ENCODE data around the gene TGFA.

DNA sequence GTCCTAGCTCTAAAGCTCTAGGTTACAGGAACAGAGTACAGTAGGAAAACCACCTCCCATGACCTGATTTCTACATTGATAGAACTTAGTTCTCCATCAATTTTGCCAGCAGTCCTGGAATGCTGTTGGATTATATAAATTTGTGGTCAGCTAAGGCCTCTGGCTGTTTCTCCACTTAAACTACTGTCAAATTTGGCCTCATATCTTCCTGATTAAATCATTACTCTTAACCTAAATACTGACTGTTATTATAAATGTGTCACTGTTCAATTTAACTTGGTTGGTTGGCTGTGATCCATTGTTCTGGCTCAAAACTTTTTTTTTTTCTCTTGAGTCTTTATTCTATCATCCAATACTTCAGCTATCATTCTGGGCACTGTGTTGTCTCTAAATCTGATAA is 71.2 kb downstream of the TGFA start:
- TF ChIP-seq POLR2A (IDR thresholded peaks at IDR 0.05): no peak
- TF ChIP-seq, protein P1, sequence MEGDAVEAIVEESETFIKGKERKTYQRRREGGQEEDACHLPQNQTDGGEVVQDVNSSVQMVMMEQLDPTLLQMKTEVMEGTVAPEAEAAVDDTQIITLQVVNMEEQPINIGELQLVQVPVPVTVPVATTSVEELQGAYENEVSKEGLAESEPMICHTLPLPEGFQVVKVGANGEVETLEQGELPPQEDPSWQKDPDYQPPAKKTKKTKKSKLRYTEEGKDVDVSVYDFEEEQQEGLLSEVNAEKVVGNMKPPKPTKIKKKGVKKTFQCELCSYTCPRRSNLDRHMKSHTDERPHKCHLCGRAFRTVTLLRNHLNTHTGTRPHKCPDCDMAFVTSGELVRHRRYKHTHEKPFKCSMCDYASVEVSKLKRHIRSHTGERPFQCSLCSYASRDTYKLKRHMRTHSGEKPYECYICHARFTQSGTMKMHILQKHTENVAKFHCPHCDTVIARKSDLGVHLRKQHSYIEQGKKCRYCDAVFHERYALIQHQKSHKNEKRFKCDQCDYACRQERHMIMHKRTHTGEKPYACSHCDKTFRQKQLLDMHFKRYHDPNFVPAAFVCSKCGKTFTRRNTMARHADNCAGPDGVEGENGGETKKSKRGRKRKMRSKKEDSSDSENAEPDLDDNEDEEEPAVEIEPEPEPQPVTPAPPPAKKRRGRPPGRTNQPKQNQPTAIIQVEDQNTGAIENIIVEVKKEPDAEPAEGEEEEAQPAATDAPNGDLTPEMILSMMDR (IDR thresholded peaks at IDR 0.05): no peak
